Endothelial cell of umbilical vein (primary cell): Measurements from ENCODE around the gene MPV17. TPM values are rescaled to one million over a fixed set of nuclear protein-coding genes. Genes with fewer than 3 reads are reported as not detected.

Source experiments
- BruUV-seq: library from RNA; stranded (reverse); fragments of 400-500 nt; replicated peaks from 2 replicates; lab custom pipeline; 2021; lab: Mats Ljungman, UMichigan
- CTCF ChIA-PET: fragments of 300-600, 350-600 bp; sonication (Branson Sonifier 250); formaldehyde crosslinking; loops from one replicate; lab custom pipeline; 2021; ENCODE audit warnings: antibody characterized with exemption, inconsistent platforms; lab: Charles Lee
- POLR2A ChIA-PET: fragments of 300-600, 350-600 bp; sonication (Branson Sonifier 250); formaldehyde crosslinking; loops from one replicate; lab custom pipeline; 2021; ENCODE audit warnings: antibody characterized with exemption, inconsistent platforms; lab: Charles Lee
- DNase-seq: peaks from one replicate; pipeline ENCODE4 v3.0.0-alpha.2; 2011; ENCODE audit warnings: low read depth, low spot score
- FAIRE-seq: peaks from 2 replicates; lab custom pipeline; 2011; peaks lifted over from hg19 to GRCh38; lab: Jason Lieb, UNC
- H2AFZ ChIP-seq: 2 replicates; pipeline ENCODE4 v1.6.0; 2012; ENCODE audit warnings: low read depth, low read length, control low read depth, inconsistent platforms
- H3K27ac ChIP-seq: 2 replicates; pipeline ENCODE4 v1.5.1; 2011; ENCODE audit warnings: low read depth, mild to moderate bottlenecking, control low read depth, low read length, moderate library complexity; ENCODE audit not compliant: insufficient read depth
- H3K27me3 ChIP-seq, 2 experiments: 2 replicates each; pipeline versions ENCODE4 v1.6.0 to v1.6.1; 2011; ENCODE audit warnings: low read length in 2 of 2, mixed read lengths in 1 of 2; ENCODE audit not compliant: control insufficient read depth in 2 of 2, insufficient read depth in 2 of 2
- H3K36me3 ChIP-seq, 2 experiments: 2 replicates in 1 of 2; 3 replicates in 1 of 2; pipeline ENCODE4 v1.5.1; 2011; ENCODE audit warnings: low read length in 2 of 2, mild to moderate bottlenecking in 1 of 2, moderate library complexity in 1 of 2; ENCODE audit not compliant: control insufficient read depth in 2 of 2, insufficient read depth in 2 of 2; ENCODE audit errors: extremely low read depth in 1 of 2
- H3K4me1 ChIP-seq: 3 replicates; pipeline ENCODE4 v1.5.1; 2011; ENCODE audit warnings: mild to moderate bottlenecking, low read length; ENCODE audit not compliant: control insufficient read depth, insufficient read depth; ENCODE audit errors: extremely low read depth
- H3K4me2 ChIP-seq: 2 replicates; pipeline ENCODE4 v1.6.1; 2011; ENCODE audit warnings: low read length, control low read depth, mixed read lengths; ENCODE audit not compliant: insufficient read depth
- H3K4me3 ChIP-seq, 3 experiments: fragments of 200-600 bp in 1 of 3; sonication (generic), shearing (Covaris generic) in 1 of 3; replicated peaks in 1 of 3; 2 replicates each; pipeline ENCODE4 v1.5.1; 2011 to 2016; ENCODE audit warnings: control low read depth in 3 of 3, low read length in 3 of 3, mild to moderate bottlenecking in 2 of 3, inconsistent platforms in 1 of 3, low read depth in 1 of 3, moderate library complexity in 1 of 3; ENCODE audit not compliant: insufficient read depth in 1 of 3
- H3K79me2 ChIP-seq: 2 replicates; pipeline ENCODE4 v1.6.0; 2012; ENCODE audit warnings: low read length, inconsistent platforms; ENCODE audit not compliant: control insufficient read depth, insufficient read depth
- H3K9ac ChIP-seq: replicated peaks from 2 replicates; pipeline ENCODE3; 2011; ENCODE audit warnings: low read length, control low read depth; ENCODE audit not compliant: insufficient read depth; ENCODE audit errors: extremely low read depth
- H3K9me1 ChIP-seq: replicated peaks from 3 replicates; pipeline ENCODE4 v1.6.0; 2011; ENCODE audit warnings: mild to moderate bottlenecking, low read length; ENCODE audit not compliant: control insufficient read depth, insufficient read depth; ENCODE audit errors: extremely low read depth
- H3K9me3 ChIP-seq: replicated peaks from 2 replicates; pipeline ENCODE4 v1.5.1; 2012; ENCODE audit warnings: low read length, inconsistent platforms; ENCODE audit not compliant: control insufficient read depth, insufficient read depth
- H4K20me1 ChIP-seq: replicated peaks from 2 replicates; pipeline ENCODE3; 2011; ENCODE audit warnings: mild to moderate bottlenecking, low read length; ENCODE audit not compliant: control insufficient read depth, insufficient read depth; ENCODE audit errors: extremely low read depth
- CTCF ChIP-seq, 2 donors: IDR thresholded peaks; 1 replicate in 1 of 2; 2 replicates in 1 of 2; pipeline ENCODE4 v1.5.1; 2011; ENCODE audit warnings: low read length in 2 of 2, mild to moderate bottlenecking in 2 of 2, moderate library complexity in 2 of 2, control low read depth in 1 of 2, inconsistent platforms in 1 of 2, low read depth in 1 of 2; ENCODE audit not compliant: insufficient read depth in 1 of 2; ENCODE audit errors: extremely low read depth in 1 of 2
- EZH2 ChIP-seq: IDR thresholded peaks from 2 replicates; pipeline ENCODE4 v1.6.1; 2012; ENCODE audit warnings: borderline replicate concordance, low read depth, mild to moderate bottlenecking, moderate library complexity, low read length, inconsistent platforms; ENCODE audit not compliant: severe bottlenecking
- FOS ChIP-seq: IDR thresholded peaks from 2 replicates; pipeline ENCODE4 v1.6.1; 2011; ENCODE audit warnings: mild to moderate bottlenecking, low read length, moderate library complexity, borderline replicate concordance; ENCODE audit not compliant: insufficient read depth
- GATA2 ChIP-seq: IDR thresholded peaks from 2 replicates; pipeline ENCODE4 v1.7.0; 2011; ENCODE audit warnings: low read depth, mild to moderate bottlenecking, moderate library complexity, mixed read lengths, low read length; ENCODE audit not compliant: insufficient read length, insufficient read depth
- JUN ChIP-seq: IDR thresholded peaks from 2 replicates; pipeline ENCODE4 v1.6.1; 2011; ENCODE audit warnings: borderline replicate concordance, low read depth; ENCODE audit not compliant: insufficient read length, insufficient read depth
- MAX ChIP-seq: IDR thresholded peaks from 2 replicates; pipeline ENCODE4 v1.6.1; 2011; ENCODE audit not compliant: insufficient read depth, insufficient read length
- MYC ChIP-seq: IDR thresholded peaks from one replicate; pipeline ENCODE4 v1.6.1; 2011; ENCODE audit warnings: mild to moderate bottlenecking, low read depth, low read length
- POLR2A ChIP-seq: IDR thresholded peaks from 2 replicates; pipeline ENCODE4 v1.6.1; 2012; ENCODE audit warnings: low read depth, mild to moderate bottlenecking, control low read depth, low read length
- POLR2AphosphoS5 ChIP-seq: IDR thresholded peaks from 2 replicates; pipeline ENCODE4 v1.6.1; 2012; ENCODE audit warnings: low read depth, mild to moderate bottlenecking, control low read depth, low read length, moderate library complexity; ENCODE audit not compliant: insufficient read depth
- dilution Hi-C: fragments of 300-500 bp; cut with MboI; formaldehyde crosslinking; loops from one replicate; pipeline ENCODE4 v1.15.0; 2019; ENCODE audit warnings: low sequenced_read_pairs; ENCODE audit not compliant: extremely low pct_ligation_motif_present
- intact Hi-C: fragments of 100-400 bp; cut with micrococcal nuclease; formaldehyde crosslinking; loops from one replicate; pipeline ENCODE4 v1.10.0; 2022
- polyA plus RNA-seq, 4 experiments: library from polyadenylated mRNA; depleted of rRNA in 3 of 4; stranded (reverse) in 3 of 4; unstranded in 1 of 4; fragments of >200 nt; gene quantifications; 2 replicates each; pipeline versions ENCODE4 v1.2.1 to v1.2.3, GENCODE V29; 2011 to 2012; ENCODE audit warnings: missing spikeins in 1 of 4
- total RNA-seq: library from RNA; stranded (reverse); gene quantifications from 2 replicates; pipeline ENCODE4 v1.2.3, GENCODE V29; 2021

Gene MPV17
- total and polyA plus RNA-seq, 2 donors (not counting 3 experiments of a cell fraction or from before 2014, with no cell fraction given) = 74.7 to 267 TPM

GRCh38 chr2:27369471-27370025, 46.7 kb upstream of the MPV17 start:
- Histone ChIP-seq H3K4me3 (peak overlapping the region; percentile 53 to 75 (median 70)), H3K36me3 (peaks cover 10 to 29% of the 10 kb centered on the region in 2 experiments), H3K27me3 (no peaks in the 10 kb centered on the region), H3K9me1 (no peaks in the 10 kb centered on the region), H4K20me1 (no peaks in the 10 kb centered on the region), H3K79me2 (peaks cover 30% of the 10 kb centered on the region), H3K4me1 (peaks cover 14% of the 10 kb centered on the region), H3K9me3 (no peaks in the 10 kb centered on the region), H3K9ac (peak overlapping the region; percentile 69), H2AFZ (peak overlapping the region; percentile 76), H3K4me2 (peak overlapping the region; percentile 89), H3K27ac (peak overlapping the region; percentile 9)
- peak; percentile 44 for FAIRE-seq
- TF ChIP-seq FOS = no peak
- TF ChIP-seq JUN = no peak
- no peak for TF ChIP-seq POLR2A
- no peak for TF ChIP-seq POLR2AphosphoS5
- no peak for TF ChIP-seq CTCF (IDR thresholded peaks at IDR 0.05; ENCODE audit: extremely low read depth in 1 of 2, insufficient read depth in 1 of 2, low read depth in 1 of 2, low read length in 2 of 2)
- TF ChIP-seq EZH2 = no peak
- no peak for TF ChIP-seq MAX
- TF ChIP-seq GATA2 = no peak
- no peak for TF ChIP-seq MYC
- dilution Hi-C loops = no loop called here
- BruUV-seq = TSS peak; percentile 56
- POLR2A ChIA-PET = interaction anchor here (0.5 to 1.7 kb wide), 3 partner anchors 12 to 1941 kb away, joined by 4 to 7 read pairs (median 6); partner anchors contain the start of gene GTF3C2
- intact Hi-C loops = loop anchor here (1.0 to 5.0 kb wide), 6 partner anchors 11 to 157 kb away; partner anchors contain the start of genes ATRAID, GTF3C2, IFT172 and MPV17
- DNase-seq = no peak
- CTCF ChIA-PET = interaction anchor here (0.6 to 1.4 kb wide), 11 partner anchors 9 to 314 kb away, joined by 3 to 8 read pairs (median 4); partner anchors contain the start of genes CAD, GTF3C2 and ZNF513
